ENCODE data around the gene GPX6.

GPX6 gene, protein sequence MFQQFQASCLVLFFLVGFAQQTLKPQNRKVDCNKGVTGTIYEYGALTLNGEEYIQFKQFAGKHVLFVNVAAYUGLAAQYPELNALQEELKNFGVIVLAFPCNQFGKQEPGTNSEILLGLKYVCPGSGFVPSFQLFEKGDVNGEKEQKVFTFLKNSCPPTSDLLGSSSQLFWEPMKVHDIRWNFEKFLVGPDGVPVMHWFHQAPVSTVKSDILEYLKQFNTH

DNA sequence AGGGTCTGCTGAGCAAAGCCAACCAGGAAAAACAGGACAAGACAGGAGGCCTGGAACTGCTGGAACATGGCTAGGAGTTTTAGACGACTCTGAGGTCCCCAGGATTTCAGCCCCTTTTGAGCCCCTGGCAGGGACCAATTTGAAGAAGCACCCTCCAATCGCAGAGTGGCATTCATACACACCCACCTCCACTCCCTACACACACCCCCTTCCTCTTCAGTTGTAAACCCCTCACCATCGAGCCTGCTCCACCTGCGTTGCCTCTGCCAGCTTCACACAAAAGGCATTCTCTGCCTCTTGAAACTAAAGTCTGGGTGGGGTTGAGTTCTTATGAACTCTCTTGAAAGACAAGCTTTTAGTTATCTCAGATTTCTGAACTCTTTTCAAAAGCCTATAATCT is at the start of gene GPX6:
GPX6 (minus strand) TSS at position 118 of the 400 bp plus-strand sequence; CDS start at position 68, 50 bp downstream.
- Histone ChIP-seq H2AFZ (ENCODE audit: low read length) (no peak within 1 kb of the TSS), H3K9me3 (ENCODE audit: low read length) (no peaks in the 10 kb centered on the region), H3K79me2 (ENCODE audit: insufficient read depth, low read length) (no peaks in the 10 kb centered on the region), H3K27ac (ENCODE audit: low read depth, low read length, poor library complexity, severe bottlenecking) (no peak within 1 kb of the TSS), H3K4me2 (ENCODE audit: low read length) (no peak within 1 kb of the TSS), H3K9ac (ENCODE audit: low read length) (no peak within 1 kb of the TSS), H4K20me1 (ENCODE audit: insufficient read depth, low read length) (no peaks in the 10 kb centered on the region), H3K4me3 (ENCODE audit: low read depth, low read length, poor library complexity, severe bottlenecking) (no peak within 1 kb of the TSS), H3K36me3 (ENCODE audit: insufficient read depth, low read length) (no peaks in the 10 kb centered on the region), H3F3A (ENCODE audit: insufficient read depth, low read length) (no peaks in the 10 kb centered on the region), H3K9me2 (ENCODE audit: low read depth, low read length) (no peaks in the 10 kb centered on the region), H3K4me1 (ENCODE audit: insufficient read depth, low read length, severe bottlenecking) (no peaks in the 10 kb centered on the region), H3K27me3 (ENCODE audit: insufficient read depth, low read length) (no peaks in the 10 kb centered on the region)
- no peak for TF ChIP-seq EZH2 (IDR thresholded peaks at IDR 0.05; ENCODE audit: borderline replicate concordance, low read length)
- TF ChIP-seq, protein P1, sequence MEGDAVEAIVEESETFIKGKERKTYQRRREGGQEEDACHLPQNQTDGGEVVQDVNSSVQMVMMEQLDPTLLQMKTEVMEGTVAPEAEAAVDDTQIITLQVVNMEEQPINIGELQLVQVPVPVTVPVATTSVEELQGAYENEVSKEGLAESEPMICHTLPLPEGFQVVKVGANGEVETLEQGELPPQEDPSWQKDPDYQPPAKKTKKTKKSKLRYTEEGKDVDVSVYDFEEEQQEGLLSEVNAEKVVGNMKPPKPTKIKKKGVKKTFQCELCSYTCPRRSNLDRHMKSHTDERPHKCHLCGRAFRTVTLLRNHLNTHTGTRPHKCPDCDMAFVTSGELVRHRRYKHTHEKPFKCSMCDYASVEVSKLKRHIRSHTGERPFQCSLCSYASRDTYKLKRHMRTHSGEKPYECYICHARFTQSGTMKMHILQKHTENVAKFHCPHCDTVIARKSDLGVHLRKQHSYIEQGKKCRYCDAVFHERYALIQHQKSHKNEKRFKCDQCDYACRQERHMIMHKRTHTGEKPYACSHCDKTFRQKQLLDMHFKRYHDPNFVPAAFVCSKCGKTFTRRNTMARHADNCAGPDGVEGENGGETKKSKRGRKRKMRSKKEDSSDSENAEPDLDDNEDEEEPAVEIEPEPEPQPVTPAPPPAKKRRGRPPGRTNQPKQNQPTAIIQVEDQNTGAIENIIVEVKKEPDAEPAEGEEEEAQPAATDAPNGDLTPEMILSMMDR (IDR thresholded peaks at IDR 0.05; ENCODE audit: low read length), result no peak

DNA sequence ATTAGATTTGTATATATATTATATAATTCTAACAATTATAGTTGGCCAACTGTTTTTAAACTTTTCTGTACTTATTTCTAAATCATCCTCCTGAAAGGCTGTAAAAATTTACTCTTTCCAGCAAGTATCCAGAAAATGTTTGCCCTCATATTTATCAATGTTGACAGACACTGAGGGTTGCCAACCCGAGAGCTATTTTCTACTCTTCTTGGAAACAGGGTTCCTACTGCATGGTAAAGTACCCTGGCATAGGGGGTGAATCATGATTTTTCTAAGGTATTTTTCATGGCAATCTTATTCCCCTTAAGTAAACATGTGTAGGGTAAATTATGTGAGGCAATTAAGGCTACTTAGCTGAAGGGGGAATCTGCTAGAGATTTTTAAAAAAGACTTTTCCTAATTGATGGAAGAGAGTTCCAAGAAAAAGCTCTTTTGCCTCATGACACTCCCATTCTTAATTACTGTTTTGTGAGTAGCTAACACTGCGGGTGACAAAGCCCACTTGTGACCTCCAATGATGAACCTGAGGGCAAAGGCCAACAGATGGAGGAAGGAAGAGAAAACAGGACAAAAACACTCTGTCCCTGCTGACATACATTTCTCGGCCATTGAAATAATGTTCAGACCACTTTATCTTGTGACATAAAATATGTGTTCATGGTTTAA is 48.0 kb upstream of the GPX6 start:
- H3K27ac ChIP-seq (ENCODE audit: low read depth, low read length, poor library complexity, severe bottlenecking), result no peak overlapping the region
- H3K79me2 ChIP-seq (ENCODE audit: insufficient read depth, low read length), result no peaks in the 10 kb centered on the region
- no peaks in the 10 kb centered on the region for H3K36me3 ChIP-seq (ENCODE audit: insufficient read depth, low read length)
- H3K4me2 ChIP-seq (ENCODE audit: low read length), result no peak overlapping the region
- H3K4me3 ChIP-seq (ENCODE audit: low read depth, low read length, poor library complexity, severe bottlenecking), result no peak overlapping the region
- no peaks in the 10 kb centered on the region for H3K9me2 ChIP-seq (ENCODE audit: low read depth, low read length)
- H3F3A ChIP-seq (ENCODE audit: insufficient read depth, low read length), result no peaks in the 10 kb centered on the region
- H3K9me3 ChIP-seq (ENCODE audit: low read length), result no peaks in the 10 kb centered on the region
- no peaks in the 10 kb centered on the region; the same call in 1 of the 2 replicates for H3K27me3 ChIP-seq (ENCODE audit: insufficient read depth, low read length)
- TF ChIP-seq EZH2 (IDR thresholded peaks at IDR 0.05; ENCODE audit: borderline replicate concordance, low read length), result no peak
- TF ChIP-seq, protein P1 (IDR thresholded peaks at IDR 0.05; ENCODE audit: low read length), result no peak
- H4K20me1 ChIP-seq (ENCODE audit: insufficient read depth, low read length), result no peaks in the 10 kb centered on the region
- H3K4me1 ChIP-seq (ENCODE audit: insufficient read depth, low read length, severe bottlenecking), result peaks cover 4% of the 10 kb centered on the region
- H2AFZ ChIP-seq (ENCODE audit: low read length), result no peak overlapping the region
- no peak overlapping the region for H3K9ac ChIP-seq (ENCODE audit: low read length)

DNA sequence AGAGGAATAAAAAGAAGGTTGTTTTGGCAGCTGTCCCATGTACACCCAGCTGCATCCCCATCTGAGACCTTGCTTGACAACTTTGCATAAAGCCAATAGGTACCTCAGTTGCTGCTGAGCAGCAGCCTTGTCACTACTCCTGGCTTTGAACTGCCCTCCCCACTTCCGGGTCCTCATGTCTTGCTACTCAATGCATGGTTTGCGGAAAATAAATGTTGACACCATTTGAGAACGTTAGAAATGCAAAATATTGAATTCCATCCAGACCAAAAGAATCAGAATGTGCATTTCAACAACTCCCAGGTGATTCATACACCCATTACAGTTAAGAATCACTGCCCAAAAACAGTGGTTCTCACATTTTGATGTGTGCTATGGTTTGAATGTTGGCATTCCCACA is 43.0 kb upstream of the GPX6 start:
- H3K9me2 ChIP-seq (ENCODE audit: low read depth, low read length), result no peaks in the 10 kb centered on the region
- no peaks in the 10 kb centered on the region for H4K20me1 ChIP-seq (ENCODE audit: insufficient read depth, low read length)
- peaks cover 4% of the 10 kb centered on the region for H3K4me1 ChIP-seq (ENCODE audit: insufficient read depth, low read length, severe bottlenecking)
- H3K36me3 ChIP-seq (ENCODE audit: insufficient read depth, low read length), result no peaks in the 10 kb centered on the region
- H3K4me3 ChIP-seq (ENCODE audit: low read depth, low read length, poor library complexity, severe bottlenecking), result no peak overlapping the region
- H3F3A ChIP-seq (ENCODE audit: insufficient read depth, low read length), result no peaks in the 10 kb centered on the region
- H3K79me2 ChIP-seq (ENCODE audit: insufficient read depth, low read length), result no peaks in the 10 kb centered on the region
- no peak overlapping the region for H3K9ac ChIP-seq (ENCODE audit: low read length)
- H3K27me3 ChIP-seq (ENCODE audit: insufficient read depth, low read length), result no peaks in the 10 kb centered on the region; the same call in 1 of the 2 replicates
- TF ChIP-seq EZH2 (IDR thresholded peaks at IDR 0.05; ENCODE audit: borderline replicate concordance, low read length), result no peak
- H3K27ac ChIP-seq (ENCODE audit: low read depth, low read length, poor library complexity, severe bottlenecking), result no peak overlapping the region
- H3K4me2 ChIP-seq (ENCODE audit: low read length), result no peak overlapping the region
- no peak overlapping the region for H2AFZ ChIP-seq (ENCODE audit: low read length)
- no peaks in the 10 kb centered on the region for H3K9me3 ChIP-seq (ENCODE audit: low read length)
